T-helper 22 cell (primary cell): Measurements from ENCODE around the gene CEP131.

Experiments
- DNase-seq: peaks from one replicate; pipeline ENCODE4 v3.0.0-alpha.2; 2020; ENCODE audit warnings: low read depth

CEP131 gene

DNA sequence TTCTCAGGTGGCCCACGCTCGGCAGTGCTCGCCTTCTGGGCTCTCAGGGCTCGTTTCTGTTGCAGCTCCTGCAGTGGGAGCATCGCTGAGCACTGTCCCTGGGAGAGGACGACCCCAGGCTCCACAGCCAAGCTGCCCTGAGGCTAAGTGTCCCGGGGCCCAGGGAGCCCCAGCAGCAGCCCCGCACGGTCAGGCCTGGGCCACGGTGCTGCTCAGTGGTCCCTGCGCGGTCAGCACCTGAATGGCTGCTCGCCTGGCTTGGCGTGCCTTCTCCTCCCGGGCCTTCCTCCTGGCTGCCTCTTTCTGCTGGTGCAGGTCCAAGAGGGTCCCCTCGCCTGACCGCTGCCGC, 23.3 kb downstream of the CEP131 start:
- no peak for DNase-seq

DNA sequence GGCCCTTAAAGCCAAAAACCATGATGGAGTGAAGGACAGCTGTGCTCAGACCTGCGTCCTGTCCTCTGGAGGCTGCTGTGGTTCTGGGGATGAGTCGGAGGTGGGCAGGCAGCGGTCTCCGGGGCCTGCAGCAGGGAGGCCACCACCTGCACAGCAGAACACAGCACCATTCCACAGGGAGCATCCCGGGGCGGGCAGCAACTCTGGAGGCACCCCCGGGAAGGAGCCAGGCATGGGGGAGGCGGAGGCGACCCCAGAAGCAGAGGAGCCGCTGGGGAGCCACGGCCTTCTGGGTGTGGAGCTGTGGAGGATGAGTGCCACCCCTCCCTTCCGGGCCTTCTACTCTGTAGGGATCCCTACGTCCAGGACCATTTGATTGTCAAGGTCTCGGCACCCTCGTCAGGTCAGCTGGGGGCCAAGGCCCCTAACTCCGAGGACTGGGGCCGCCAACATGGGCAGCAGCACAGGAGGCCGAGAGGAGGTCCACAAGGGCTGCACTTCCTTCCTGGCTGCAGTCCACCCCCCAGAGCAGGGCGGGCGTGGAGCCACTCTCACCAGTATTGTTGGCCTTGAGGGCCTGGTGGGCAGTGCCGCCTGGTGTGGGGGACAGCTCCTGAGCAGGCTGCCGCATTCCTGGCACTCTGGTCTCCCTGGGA, 23.8 kb downstream of the CEP131 start:
- DNase-seq, result no peak

DNA sequence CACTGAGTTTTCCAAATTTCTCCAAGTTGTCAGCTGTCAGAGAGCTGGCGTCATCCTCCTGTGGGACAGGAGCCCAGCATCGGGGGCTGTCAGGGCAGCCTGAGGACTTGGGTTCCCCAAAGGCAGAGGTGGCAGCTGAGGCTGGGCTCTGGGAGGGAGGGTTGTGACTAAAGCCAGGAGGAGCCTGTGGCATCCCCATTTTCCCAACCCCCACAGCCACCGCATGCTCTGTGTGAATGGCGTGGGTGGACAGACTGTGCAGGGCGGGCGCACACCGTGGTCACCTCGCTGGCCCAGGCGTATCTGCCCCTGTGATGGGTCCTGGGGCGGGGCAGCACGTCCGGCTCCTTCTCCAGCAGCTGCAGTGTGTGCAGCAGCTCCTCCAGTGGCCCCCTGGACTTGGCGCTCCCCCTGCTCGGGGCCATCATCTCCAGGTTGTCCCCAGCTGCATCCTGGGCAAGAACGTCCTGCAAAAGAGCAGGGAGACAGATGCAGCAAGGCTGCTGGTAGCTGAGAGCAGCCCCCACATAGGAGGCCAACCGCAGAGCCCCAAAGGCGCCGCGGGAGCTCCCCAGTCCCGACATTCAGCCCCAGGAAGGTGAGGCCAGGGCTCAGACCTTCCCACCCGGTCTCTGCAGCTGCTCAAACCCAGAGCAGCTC, 24.8 kb downstream of the CEP131 start:
- DNase-seq, result no peak

GRCh38 chr17:81197409-81197795, 25.4 kb downstream of the CEP131 start:
- no peak for DNase-seq

- no peak for DNase-seq
Measured at GRCh38 chr17:81196505-81197408, 26.0 kb downstream of the CEP131 start.

- DNase-seq, result no peak
Measured at GRCh38 chr17:81195941-81196495, 26.7 kb downstream of the CEP131 start.

GRCh38 chr17:81194941-81195901, 27.5 kb downstream of the CEP131 start:
- DNase-seq, result no peak

GRCh38 chr17:81194225-81194760, 28.5 kb downstream of the CEP131 start:
- no peak for DNase-seq

DNA sequence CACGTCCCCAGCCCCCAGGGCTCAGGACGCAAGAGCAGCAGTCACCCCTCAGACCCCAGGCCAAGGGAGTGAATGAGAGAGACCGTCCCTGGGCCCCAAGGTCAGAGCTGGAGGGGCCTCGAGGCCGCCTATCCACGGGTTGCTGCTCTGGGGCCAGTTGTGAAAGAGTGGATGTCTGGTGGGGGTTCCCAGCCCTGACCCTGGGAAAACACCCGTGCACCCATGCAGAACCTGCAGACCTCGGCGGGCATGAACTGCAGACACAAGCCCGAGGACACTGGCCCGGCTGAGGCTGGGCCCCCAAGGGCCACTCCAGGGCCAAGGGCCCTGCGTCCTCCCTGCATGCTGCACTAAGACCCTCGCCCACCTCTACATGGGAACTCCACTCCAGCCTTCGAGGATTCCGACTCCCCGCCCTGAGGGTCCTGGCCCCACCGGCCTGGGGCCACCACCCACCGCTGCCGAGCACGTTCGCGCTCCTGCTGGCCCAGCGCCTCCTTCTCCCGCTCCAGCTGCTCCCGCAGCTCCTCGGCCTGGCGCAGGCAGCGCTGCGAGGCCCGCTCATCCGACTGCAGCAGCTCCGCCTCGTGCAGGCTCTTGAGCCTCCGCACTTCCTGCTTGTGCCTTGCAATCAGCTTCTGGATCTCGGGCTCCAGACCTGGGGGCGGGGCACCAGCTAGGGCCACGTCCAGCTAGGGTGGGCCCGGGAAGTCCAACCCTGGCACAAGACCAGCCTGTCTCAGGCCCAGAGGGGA, 29.1 kb downstream of the CEP131 start:
- no peak for DNase-seq

GRCh38 chr17:81193051-81193410, 29.7 kb downstream of the CEP131 start:
- no peak for DNase-seq

GRCh38 chr17:81192386-81193050, 30.2 kb downstream of the CEP131 start:
- no peak for DNase-seq

DNA sequence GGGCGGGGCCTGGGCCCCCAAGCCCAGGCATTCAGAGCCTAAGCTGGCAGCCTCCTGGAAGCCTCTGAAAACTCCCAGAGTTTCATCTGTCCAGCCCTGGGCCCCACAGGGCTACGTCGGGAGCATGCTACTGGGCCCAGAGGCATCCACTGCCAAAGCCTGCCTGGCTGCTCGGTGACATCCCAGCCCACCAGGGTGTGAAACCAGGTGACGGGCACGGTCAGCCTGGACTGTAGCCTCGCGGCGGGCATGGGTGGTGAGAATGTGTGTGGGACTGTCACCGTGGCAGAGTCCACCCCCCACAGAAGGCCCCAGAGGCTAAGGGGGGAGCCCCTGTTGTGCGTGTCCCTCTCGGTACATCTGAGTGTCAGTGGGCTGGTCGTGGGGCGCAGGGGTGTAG, 31.1 kb downstream of the CEP131 start:
- DNase-seq, result no peak

DNA sequence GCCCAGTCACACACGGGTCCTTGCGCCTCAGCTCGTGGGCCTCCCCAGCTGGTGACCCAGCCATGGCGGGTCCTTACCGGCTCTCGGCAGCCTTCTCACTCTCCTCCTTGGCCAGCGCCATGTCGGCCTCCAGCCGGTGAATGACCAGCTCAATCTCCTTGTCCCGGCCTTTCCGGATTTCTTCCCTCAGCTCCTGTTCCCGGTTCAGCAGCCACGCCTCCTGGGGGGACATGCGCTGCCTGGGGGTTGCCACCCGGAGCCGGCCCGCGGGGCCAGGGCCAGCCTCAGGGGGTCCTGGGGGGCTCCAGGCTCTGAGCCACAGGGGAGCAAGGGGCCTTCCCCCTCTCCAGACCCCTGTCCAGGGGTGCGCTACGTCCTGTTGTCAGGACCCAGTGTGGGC, 31.6 kb downstream of the CEP131 start:
- no peak for DNase-seq

- DNase-seq, result no peak
Measured at GRCh38 chr17:81190591-81190990, 32.2 kb downstream of the CEP131 start.

GRCh38 chr17:81189670-81190530, 32.9 kb downstream of the CEP131 start:
- DNase-seq, result no peak

- DNase-seq, result no peak
Measured at GRCh38 chr17:81189016-81189415, 33.7 kb downstream of the CEP131 start.

GRCh38 chr17:81188491-81188840, 34.3 kb downstream of the CEP131 start:
- DNase-seq, result no peak

GRCh38 chr17:81187586-81188490, 34.9 kb downstream of the CEP131 start:
- no peak for DNase-seq
